Hematopoietic multipotent progenitor cell (in vitro differentiated cells): ENCODE measurements around the gene ARNT2. TPM values are rescaled to one million over a fixed set of nuclear protein-coding genes. Genes with fewer than 3 reads are reported as not detected.

Source experiments
- DNase-seq, 3 donors: peaks; one replicate each; pipeline ENCODE4 v3.0.0-alpha.2; 2011 to 2015; ENCODE audit warnings: low read depth in 2 of 3, low spot score in 2 of 3
- total RNA-seq: library from RNA; depleted of rRNA; stranded (reverse); fragments of >200 nt; gene quantifications from one replicate; pipeline ENCODE4 v1.2.3, GENCODE V29; 2012

The ARNT2 gene
- total RNA-seq, 1 donor = 0.54 TPM

DNA sequence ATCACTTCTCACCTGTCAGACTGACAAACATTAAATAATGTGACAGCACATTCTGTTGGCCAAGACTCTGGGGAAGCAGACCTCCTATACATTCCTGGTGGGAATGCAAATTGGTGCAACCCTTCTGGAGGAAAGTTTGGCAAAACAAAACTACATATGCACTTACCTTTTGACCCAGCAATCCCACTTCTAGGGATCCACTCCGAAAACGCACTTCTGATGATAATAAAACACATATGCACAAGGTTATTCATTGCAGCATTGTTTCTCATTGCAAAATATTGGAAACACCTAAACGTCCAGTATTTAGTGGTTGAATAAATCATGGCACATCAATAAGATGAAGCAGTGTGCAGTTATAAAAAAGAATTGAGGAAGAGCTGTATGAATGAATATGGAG is 145.5 kb downstream of the ARNT2 start:
- DNase-seq = no peak

DNA sequence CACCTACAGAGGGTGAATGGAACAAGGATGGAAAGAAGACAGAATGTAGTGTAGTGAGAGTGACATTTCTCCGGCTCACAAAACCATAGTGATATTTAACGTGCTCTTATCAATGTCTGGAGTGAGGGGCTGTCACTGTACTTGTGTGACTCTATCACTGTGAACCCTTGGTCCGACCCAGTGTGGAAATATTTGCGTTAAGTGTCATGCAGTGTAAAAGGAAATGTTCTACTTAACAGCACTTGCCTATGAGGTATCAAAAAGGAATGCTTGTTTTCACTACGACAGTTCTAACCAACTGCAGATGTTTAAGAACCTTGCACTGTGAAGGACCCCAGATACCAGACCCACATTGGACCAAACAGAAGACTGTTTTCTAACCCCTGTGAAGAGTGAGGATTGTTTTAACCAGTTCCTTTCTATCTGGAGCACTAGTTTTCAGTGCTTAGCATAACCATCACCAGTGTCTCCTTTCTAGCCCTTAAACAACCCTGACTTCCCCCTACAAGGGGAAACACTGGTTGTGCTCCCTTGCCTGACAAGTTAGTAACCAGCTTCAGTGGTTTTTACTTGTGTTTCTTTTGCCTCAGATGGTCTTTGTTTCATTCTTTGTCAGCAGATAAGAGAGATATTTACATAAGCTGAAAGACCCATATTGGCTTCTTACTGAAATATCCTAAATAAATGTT is 146.2 kb downstream of the ARNT2 start:
- no peak for DNase-seq

- DNase-seq = peak in 2 of 3 donors; percentile 16 to 66
These were observed 146.7 kb downstream of the ARNT2 start for GRCh38 chr15:80550908-80551260.

- DNase-seq = peak in 1 of 3 donors; percentile 7
These were observed 147.2 kb downstream of the ARNT2 start for GRCh38 chr15:80551348-80551747.

DNA sequence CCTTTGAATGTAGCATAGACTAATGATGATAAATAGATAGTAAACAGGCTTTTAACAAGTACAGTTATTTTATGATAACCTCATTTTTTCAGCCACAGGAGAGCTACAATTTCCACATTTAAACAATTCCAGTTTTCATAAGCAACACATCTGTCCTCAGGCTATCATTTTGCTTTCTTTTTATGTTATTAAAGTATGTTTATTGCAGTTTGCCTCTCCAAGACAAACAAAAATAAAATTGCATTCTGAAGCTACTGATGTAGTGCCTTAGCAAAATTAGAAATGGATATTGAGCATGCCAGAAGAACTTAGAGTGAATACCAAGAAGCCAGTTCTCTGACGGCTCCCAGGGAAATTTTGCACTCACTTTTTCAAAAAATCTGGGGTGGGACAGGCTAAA is 150.4 kb downstream of the ARNT2 start:
- no peak for DNase-seq

GRCh38 chr15:80556694-80557367 is 152.6 kb downstream of the ARNT2 start:
- no peak for DNase-seq

GRCh38 chr15:80557441-80558234 is 153.5 kb downstream of the ARNT2 start:
- DNase-seq = no peak

GRCh38 chr15:80558631-80559319 is 154.6 kb downstream of the ARNT2 start:
- no peak for DNase-seq

DNA sequence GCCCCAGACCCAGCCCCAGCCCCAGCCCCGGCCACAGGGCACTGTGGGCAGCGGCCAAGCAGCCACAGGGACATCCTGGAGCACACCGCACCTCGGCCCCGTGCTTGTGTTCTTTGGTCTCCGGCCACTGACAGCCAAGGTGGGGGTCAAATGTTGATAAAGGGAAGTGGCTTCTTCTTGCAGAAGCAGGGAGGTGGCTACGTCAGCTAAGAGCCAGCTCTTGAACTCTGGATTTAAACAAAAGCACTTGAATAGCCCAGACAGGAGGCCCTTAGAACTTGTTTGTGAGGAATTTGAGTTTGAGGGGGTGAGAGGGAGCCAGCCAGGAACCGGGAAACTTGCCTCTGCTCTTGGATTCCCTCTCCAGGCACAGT is 155.1 kb downstream of the ARNT2 start:
- peak in 1 of 3 donors; percentile 12 for DNase-seq

GRCh38 chr15:80559761-80560160 is 155.6 kb downstream of the ARNT2 start:
- no peak for DNase-seq

DNA sequence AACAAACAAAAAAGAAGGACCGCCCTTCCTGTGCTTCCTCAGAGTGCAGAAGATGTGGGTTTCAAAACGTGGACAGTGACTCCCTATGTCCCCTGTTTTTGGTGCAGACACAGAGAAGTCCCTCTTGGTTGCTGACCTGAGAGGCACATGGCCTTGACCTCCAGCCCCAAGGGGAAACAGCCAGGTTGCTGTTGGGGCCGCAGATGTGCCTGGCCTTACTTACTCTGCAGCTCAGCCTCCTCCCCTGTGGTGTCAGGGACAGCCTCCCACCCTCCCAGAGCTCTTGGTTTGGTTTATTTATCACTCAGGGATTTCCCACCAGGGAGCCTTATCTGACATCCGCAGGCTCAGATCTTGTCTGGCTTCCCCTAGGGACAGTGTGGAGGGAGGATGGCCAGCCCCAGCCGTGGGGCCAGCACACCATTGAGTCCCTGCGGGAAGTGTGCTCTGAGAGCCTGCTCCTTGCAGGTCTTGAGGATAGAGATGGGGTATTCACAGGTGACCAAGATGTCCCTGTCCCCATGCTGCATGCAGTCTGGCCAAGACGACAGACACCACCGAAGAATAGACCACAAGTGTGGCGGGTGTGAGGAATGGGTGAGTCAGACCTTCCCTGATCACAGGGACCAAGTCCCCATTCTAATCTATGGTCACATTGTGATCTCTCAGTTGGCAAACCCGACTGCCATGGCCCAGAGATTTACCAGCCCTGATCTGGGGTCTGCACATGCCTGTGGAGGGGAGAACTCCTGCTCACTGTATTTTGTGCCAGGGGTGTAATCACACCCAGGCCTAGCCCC is 156.6 kb downstream of the ARNT2 start:
- DNase-seq = peak in 2 of 3 donors; percentile 72 to 84

DNA sequence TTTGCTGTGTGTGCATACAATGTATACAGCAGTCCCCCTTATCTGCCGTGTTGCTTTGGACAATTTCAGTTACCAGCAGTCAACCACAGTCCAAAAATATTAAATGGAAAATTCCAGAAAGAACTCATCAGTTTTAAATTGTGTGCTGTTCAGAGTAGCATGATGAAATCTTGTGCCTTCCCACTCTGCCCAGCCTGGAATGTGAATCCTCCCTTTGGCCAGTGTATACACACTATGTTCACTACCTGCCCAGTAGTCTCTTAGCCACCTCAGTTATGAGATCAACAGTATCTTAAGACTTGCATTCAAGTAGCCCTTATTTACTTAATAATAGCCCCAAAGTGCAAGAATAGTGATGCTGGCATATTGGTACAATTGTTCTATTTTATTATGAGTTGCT is 157.3 kb downstream of the ARNT2 start:
- DNase-seq = no peak

GRCh38 chr15:80562033-80562432 is 157.9 kb downstream of the ARNT2 start:
- no peak for DNase-seq

- no peak for DNase-seq
These were observed 158.7 kb downstream of the ARNT2 start for GRCh38 chr15:80562846-80563245.

GRCh38 chr15:80563372-80563997 is 159.3 kb downstream of the ARNT2 start:
- DNase-seq = no peak

- no peak for DNase-seq
These were observed 159.9 kb downstream of the ARNT2 start for GRCh38 chr15:80564056-80564455.

GRCh38 chr15:80565398-80565797 is 161.2 kb downstream of the ARNT2 start:
- no peak for DNase-seq

- DNase-seq = no peak
These were observed 161.8 kb downstream of the ARNT2 start for GRCh38 chr15:80565988-80566387.

DNA sequence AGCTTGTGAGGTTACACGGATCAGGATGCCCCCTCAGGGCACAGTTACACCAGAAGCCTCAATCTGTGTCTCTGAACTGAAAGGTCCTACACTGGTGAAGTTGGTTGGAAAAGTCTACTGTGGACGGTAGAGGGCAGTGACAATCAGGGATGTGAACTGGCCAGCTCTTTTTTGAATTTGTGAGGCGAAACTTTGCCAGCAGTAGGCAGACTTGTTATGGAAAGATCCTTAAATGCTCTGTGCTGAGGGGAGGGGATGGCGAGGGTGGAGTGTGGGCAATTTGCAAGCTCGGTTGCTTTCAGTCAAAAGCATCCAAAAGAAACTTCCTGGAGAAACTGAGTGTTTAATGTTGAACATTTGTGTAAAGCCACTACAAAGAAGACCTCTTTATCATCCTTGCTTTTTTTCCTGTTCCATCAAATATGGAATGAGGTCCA is 163.6 kb downstream of the ARNT2 start:
- peak in 2 of 3 donors; percentile 64 to 81 for DNase-seq

GRCh38 chr15:80568298-80568697 is 164.1 kb downstream of the ARNT2 start:
- DNase-seq = no peak
